Fibroblast of lung (primary cell): ENCODE measurements around the gene DMRTC2. TPM values are rescaled to one million over a fixed set of nuclear protein-coding genes. Genes with fewer than 3 reads are reported as not detected.

ENCODE experiments used
- DNase-seq, 2 donors: peaks; one replicate each; pipeline versions ENCODE4 v3.0.0 to v3.0.0-alpha.2; 2010; ENCODE audit warnings: low read depth in 2 of 2
- H2AFZ ChIP-seq: 2 replicates; pipeline ENCODE4 v1.5.1; 2012; ENCODE audit warnings: low read length, control low read depth, inconsistent platforms
- H3K27ac ChIP-seq: 2 replicates; pipeline ENCODE4 v1.5.1; 2011; ENCODE audit warnings: low read length, control low read depth; ENCODE audit not compliant: insufficient read depth
- H3K27me3 ChIP-seq: 2 replicates; pipeline ENCODE4 v1.5.1; 2011; ENCODE audit warnings: mild to moderate bottlenecking, low read length; ENCODE audit not compliant: control insufficient read depth, insufficient read depth
- H3K36me3 ChIP-seq: 2 replicates; pipeline ENCODE4 v1.5.1; 2011; ENCODE audit warnings: low read length; ENCODE audit not compliant: control insufficient read depth, insufficient read depth
- H3K4me1 ChIP-seq: 2 replicates; pipeline ENCODE4 v1.5.1; 2011; ENCODE audit warnings: low read length; ENCODE audit not compliant: control insufficient read depth, insufficient read depth; ENCODE audit errors: extremely low read depth
- H3K4me2 ChIP-seq: 2 replicates; pipeline ENCODE4 v1.5.1; 2011; ENCODE audit warnings: low read length, control low read depth; ENCODE audit not compliant: insufficient read depth; ENCODE audit errors: extremely low read depth
- H3K4me3 ChIP-seq, 4 experiments: fragments of 200-600 bp in 1 of 4; sonication (generic) in 1 of 4; replicated peaks in 1 of 4; 2 replicates each; pipeline ENCODE4 v1.5.1; 2011 to 2016; ENCODE audit warnings: low read length in 4 of 4, low read depth in 3 of 4, mild to moderate bottlenecking in 3 of 4, control low read depth in 2 of 4, inconsistent platforms in 1 of 4, mixed read lengths in 1 of 4; ENCODE audit not compliant: insufficient read depth in 1 of 4; ENCODE audit errors: control extremely low read depth in 1 of 4
- H3K79me2 ChIP-seq: 2 replicates; pipeline ENCODE4 v1.5.1; 2012; ENCODE audit warnings: mild to moderate bottlenecking, low read length, inconsistent platforms; ENCODE audit not compliant: control insufficient read depth, insufficient read depth
- H3K9ac ChIP-seq: 2 replicates; pipeline ENCODE4 v1.5.1; 2011; ENCODE audit warnings: mild to moderate bottlenecking, low read length, control low read depth; ENCODE audit not compliant: insufficient read depth
- H3K9me3 ChIP-seq: 2 replicates; pipeline ENCODE4 v1.5.1; 2012; ENCODE audit warnings: low read depth, low read length; ENCODE audit not compliant: control insufficient read depth, insufficient read depth
- H4K20me1 ChIP-seq: 2 replicates; pipeline ENCODE4 v1.5.1; 2011; ENCODE audit warnings: low read length; ENCODE audit not compliant: control insufficient read depth, insufficient read depth; ENCODE audit errors: extremely low read depth
- EZH2 ChIP-seq: IDR thresholded peaks from 2 replicates; pipeline ENCODE4 v1.5.1; 2012; ENCODE audit warnings: low read length, control low read depth, mild to moderate bottlenecking; ENCODE audit errors: missing control alignments
- polyA plus RNA-seq, 2 donors: library from polyadenylated mRNA; depleted of rRNA in 1 of 2; stranded (reverse) in 1 of 2; unstranded in 1 of 2; fragments of >200 nt; gene quantifications; 2 replicates each; pipeline ENCODE4 v1.2.1, GENCODE V29; 2011 to 2012; ENCODE audit warnings: missing spikeins in 1 of 2
- total RNA-seq: library from RNA; depleted of rRNA; stranded (reverse); fragments of >200 nt; gene quantifications from 2 replicates; pipeline ENCODE4 v1.2.1, GENCODE V29; 2014
- TF ChIP-seq, protein P1 (sequence below), 2 donors: IDR thresholded peaks in 1 of 2; conservative IDR thresholded peaks in 1 of 2; 1 replicate in 1 of 2; 2 replicates in 1 of 2; pipeline ENCODE4 v1.5.1; 2011 to 2012; ENCODE audit warnings: low read length in 2 of 2, control low read depth in 1 of 2, inconsistent platforms in 1 of 2, low read depth in 1 of 2, mild to moderate bottlenecking in 1 of 2

Gene DMRTC2
- total and polyA plus RNA-seq, 2 donors (not counting 1 experiment from before 2014, with no cell fraction given), result not detected

DNA sequence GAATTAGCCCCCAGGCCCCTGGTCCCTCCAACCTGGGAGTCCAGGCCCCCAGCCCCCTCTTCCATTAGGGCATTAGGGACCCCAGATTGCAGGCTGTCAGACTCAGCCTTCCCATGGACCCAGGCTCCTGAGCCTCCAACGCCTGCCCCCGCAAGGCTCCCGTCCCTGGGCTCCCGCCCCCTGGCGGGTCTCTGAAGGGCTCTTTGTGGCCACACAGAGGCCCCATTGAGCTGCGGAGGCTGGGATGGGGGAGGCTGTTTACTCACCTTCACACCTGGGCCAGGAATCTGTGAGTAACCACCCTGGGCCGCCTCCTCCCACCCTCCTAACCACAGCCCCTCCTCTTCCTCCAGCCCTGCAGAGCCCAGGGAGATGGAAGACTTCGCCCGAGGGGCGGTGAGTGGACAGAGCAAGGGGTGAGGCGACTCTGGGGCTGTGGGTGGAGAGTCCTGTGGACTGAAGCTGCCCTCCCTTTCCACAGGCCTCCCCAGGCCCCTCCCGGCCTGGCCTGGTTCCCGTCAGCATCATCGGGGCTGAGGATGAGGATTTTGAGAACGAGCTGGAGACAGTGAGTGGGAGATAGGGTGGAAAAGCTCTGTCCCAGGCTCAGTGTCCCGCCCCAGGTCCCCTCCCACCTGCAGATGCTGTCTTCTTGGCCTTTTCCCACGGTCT is 43.0 kb downstream of the DMRTC2 start:
- Histone ChIP-seq H3K4me2 (no peak overlapping the region), H3K4me3 (no peak overlapping the region), H2AFZ (no peak overlapping the region), H4K20me1 (no peaks in the 10 kb centered on the region), H3K27ac (no peak overlapping the region), H3K36me3 (peaks cover 26% of the 10 kb centered on the region), H3K4me1 (peaks cover 9% of the 10 kb centered on the region), H3K27me3 (no peaks in the 10 kb centered on the region), H3K9me3 (no peaks in the 10 kb centered on the region), H3K79me2 (peaks cover 32% of the 10 kb centered on the region), H3K9ac (no peak overlapping the region)
- TF ChIP-seq, protein P1, sequence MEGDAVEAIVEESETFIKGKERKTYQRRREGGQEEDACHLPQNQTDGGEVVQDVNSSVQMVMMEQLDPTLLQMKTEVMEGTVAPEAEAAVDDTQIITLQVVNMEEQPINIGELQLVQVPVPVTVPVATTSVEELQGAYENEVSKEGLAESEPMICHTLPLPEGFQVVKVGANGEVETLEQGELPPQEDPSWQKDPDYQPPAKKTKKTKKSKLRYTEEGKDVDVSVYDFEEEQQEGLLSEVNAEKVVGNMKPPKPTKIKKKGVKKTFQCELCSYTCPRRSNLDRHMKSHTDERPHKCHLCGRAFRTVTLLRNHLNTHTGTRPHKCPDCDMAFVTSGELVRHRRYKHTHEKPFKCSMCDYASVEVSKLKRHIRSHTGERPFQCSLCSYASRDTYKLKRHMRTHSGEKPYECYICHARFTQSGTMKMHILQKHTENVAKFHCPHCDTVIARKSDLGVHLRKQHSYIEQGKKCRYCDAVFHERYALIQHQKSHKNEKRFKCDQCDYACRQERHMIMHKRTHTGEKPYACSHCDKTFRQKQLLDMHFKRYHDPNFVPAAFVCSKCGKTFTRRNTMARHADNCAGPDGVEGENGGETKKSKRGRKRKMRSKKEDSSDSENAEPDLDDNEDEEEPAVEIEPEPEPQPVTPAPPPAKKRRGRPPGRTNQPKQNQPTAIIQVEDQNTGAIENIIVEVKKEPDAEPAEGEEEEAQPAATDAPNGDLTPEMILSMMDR (conservative IDR thresholded peaks at IDR 0.05 in 1 of 2, IDR thresholded peaks at IDR 0.05 in 1 of 2; ENCODE audit: low read depth in 1 of 2, low read length in 2 of 2), result no peak
- no peak for TF ChIP-seq EZH2
- peak in 1 of 2 donors; percentile 90 for DNase-seq

DNA sequence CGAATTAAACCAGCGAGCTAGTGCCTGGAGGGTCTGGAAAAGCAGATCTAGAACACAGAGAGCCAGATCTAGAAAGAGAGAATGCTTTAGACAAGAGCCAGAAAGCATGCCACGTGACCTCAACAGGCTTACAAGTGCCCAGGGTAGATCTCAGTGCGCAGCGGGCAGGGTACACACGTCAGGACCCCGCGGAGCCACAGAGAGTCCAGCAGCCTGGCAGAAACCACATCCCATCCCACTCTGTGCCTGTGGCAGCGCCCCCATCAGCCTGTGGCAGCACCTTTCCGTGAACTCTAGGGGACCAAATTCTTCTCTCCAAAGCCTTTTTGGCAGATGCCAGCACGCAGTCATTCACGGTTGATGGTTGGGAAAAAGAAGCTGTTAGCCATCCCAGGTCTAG is 44.1 kb downstream of the DMRTC2 start:
- Histone ChIP-seq H2AFZ (no peak overlapping the region), H3K27ac (no peak overlapping the region), H3K27me3 (no peaks in the 10 kb centered on the region), H3K9ac (no peak overlapping the region), H3K4me2 (no peak overlapping the region), H3K79me2 (peaks cover 32% of the 10 kb centered on the region), H3K4me3 (no peak overlapping the region), H3K9me3 (no peaks in the 10 kb centered on the region), H3K36me3 (peaks cover 27% of the 10 kb centered on the region), H3K4me1 (peaks cover 9% of the 10 kb centered on the region), H4K20me1 (no peaks in the 10 kb centered on the region)
- no peak for DNase-seq
- TF ChIP-seq, protein P1 (conservative IDR thresholded peaks at IDR 0.05 in 1 of 2, IDR thresholded peaks at IDR 0.05 in 1 of 2; ENCODE audit: low read depth in 1 of 2, low read length in 2 of 2), result no peak
- no peak for TF ChIP-seq EZH2

DNA sequence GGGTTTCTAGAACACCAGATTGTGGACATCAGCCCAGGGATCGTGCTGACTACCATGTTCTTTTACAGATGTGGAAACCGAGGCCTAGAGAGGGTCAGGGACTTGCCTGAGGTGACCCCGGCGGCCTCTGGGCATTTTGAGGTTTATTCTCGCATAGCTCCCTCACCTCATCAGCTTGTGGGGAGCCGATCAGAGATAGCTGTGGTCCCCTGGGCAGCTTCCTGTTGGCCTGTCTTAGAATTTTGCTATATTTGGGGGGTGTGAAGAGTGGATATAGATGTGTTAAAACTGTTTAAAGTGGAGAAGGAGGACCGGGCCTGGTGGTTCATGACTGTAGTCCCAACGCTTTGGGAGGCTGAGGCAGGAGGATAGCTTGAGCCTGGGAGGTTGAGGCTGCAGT is 45.1 kb downstream of the DMRTC2 start:
- Histone ChIP-seq H3K9ac (no peak overlapping the region), H2AFZ (no peak overlapping the region), H3K9me3 (no peaks in the 10 kb centered on the region), H3K79me2 (peaks cover 25% of the 10 kb centered on the region), H3K4me2 (no peak overlapping the region), H3K36me3 (peaks cover 32% of the 10 kb centered on the region), H3K4me3 (no peak overlapping the region), H4K20me1 (no peaks in the 10 kb centered on the region), H3K27ac (no peak overlapping the region), H3K27me3 (no peaks in the 10 kb centered on the region), H3K4me1 (peaks cover 7% of the 10 kb centered on the region)
- DNase-seq, result no peak
- TF ChIP-seq, protein P1 (conservative IDR thresholded peaks at IDR 0.05 in 1 of 2, IDR thresholded peaks at IDR 0.05 in 1 of 2; ENCODE audit: low read depth in 1 of 2, low read length in 2 of 2), result no peak
- TF ChIP-seq EZH2, result no peak
